Prostate gland (tissue), 2 donors: ENCODE measurements around the gene DHH. TPM values are rescaled to one million over a fixed set of nuclear protein-coding genes. Genes with fewer than 3 reads are reported as not detected.
A peak's percentile ranks its signal among the peaks of the same experiment; 100 is the strongest.

Source experiments
- DNase-seq: peaks from one replicate; pipeline ENCODE4 v3.0.0-alpha.2; 2019; ENCODE audit warnings: low spot score
- H3K27ac ChIP-seq, 2 donors: fragments of 200-600 bp; sonication (generic); 2 replicates each; pipeline ENCODE4 v1.5.1; 2017 to 2019
- H3K27me3 ChIP-seq: fragments of 200-600 bp; sonication (generic); replicated peaks from 2 replicates; pipeline ENCODE4 v1.5.1; 2019; ENCODE audit not compliant: insufficient read depth
- H3K36me3 ChIP-seq, 2 donors: fragments of 200-600 bp; sonication (generic); 1 replicate in 1 of 2; 2 replicates in 1 of 2; pipeline versions ENCODE4 v1.5.1 to v1.8.1; 2017 to 2019
- H3K4me1 ChIP-seq: fragments of 200-600 bp; sonication (generic); replicated peaks from 2 replicates; pipeline ENCODE4 v1.5.1; 2019
- H3K4me3 ChIP-seq, 2 donors: fragments of 200-600 bp; sonication (generic); 2 replicates each; pipeline ENCODE4 v1.5.1; 2017 to 2019
- H3K9me3 ChIP-seq: fragments of 200-600 bp; sonication (generic); 2 replicates; pipeline ENCODE4 v1.5.1; 2017
- CTCF ChIP-seq, 4 experiments: fragments of 200-600 bp in 2 of 4; fragments of 450-650 bp in 2 of 4; sonication (generic) in 2 of 4; IDR thresholded peaks; 1 replicate in 3 of 4; 2 replicates in 1 of 4; pipeline ENCODE4 v1.5.1; 2016 to 2019; ENCODE audit warnings: antibody characterized with exemption in 4 of 4, mild to moderate bottlenecking in 2 of 4, moderate library complexity in 2 of 4
- POLR2A ChIP-seq: fragments of 450-650 bp; IDR thresholded peaks from one replicate; pipeline ENCODE4 v1.6.1; 2016; ENCODE audit warnings: antibody characterized with exemption, mild to moderate bottlenecking
- POLR2AphosphoS5 ChIP-seq: sonication (generic); formaldehyde crosslinking; IDR thresholded peaks from one replicate; pipeline ENCODE4 v1.6.1; 2017; ENCODE audit warnings: antibody characterized with exemption
- WGBS: methylation state at CpG from one replicate; pipeline ENCODE4 v1.1.5; 2018; 5-methylcytosine and 5-hydroxymethylcytosine counted together
- intact Hi-C: fragments of 100-400 bp; cut with DNase I; formaldehyde crosslinking; loops from one replicate; pipeline ENCODE4 v1.14.2; 2022
- total RNA-seq, 2 donors: library from RNA; depleted of rRNA; stranded (reverse); fragments of >200 nt; gene quantifications; one replicate each; pipeline ENCODE4 v1.1.0, GENCODE V29; 2016

Gene DHH
- total RNA-seq, 2 donors from 2014 or later = 0.18 to 114 TPM

DNA sequence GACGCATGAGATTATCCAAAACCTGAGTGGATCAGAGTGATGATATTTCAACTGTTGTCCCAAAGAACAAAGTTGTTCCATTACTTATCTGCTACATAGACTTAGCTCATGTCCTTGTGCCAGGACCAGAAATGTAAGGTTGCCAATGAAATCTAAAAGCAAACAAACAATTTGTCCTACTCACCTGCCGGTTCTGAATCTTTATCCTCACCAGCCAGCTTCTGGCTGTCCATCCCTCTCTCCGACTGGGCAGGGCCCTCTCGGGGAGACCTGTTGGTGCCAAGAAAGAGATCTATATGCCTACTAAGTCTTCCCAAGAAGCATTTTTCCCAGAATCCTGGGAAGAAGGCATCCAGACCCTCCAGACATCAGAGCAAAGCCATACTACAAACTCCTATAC lies 39.5 kb downstream of the DHH start:
- peaks cover 28 to 38% of the 10 kb centered on the region in 2 donors for H3K36me3 ChIP-seq
- no peaks in the 10 kb centered on the region for H3K9me3 ChIP-seq
- H3K4me1 ChIP-seq = peaks cover 29% of the 10 kb centered on the region
- H3K4me3 ChIP-seq = no peak overlapping the region
- H3K27me3 ChIP-seq = no peaks in the 10 kb centered on the region
- no peak for DNase-seq
- 47% methylated on average over 4 of the region's 4 CpGs for WGBS
- intact Hi-C loops = no loop called here
- TF ChIP-seq POLR2A (no peak), POLR2AphosphoS5 (peak; percentile 63)
- peak overlapping the region in 1 of 2 donors; percentile 51 for H3K27ac ChIP-seq

DNA sequence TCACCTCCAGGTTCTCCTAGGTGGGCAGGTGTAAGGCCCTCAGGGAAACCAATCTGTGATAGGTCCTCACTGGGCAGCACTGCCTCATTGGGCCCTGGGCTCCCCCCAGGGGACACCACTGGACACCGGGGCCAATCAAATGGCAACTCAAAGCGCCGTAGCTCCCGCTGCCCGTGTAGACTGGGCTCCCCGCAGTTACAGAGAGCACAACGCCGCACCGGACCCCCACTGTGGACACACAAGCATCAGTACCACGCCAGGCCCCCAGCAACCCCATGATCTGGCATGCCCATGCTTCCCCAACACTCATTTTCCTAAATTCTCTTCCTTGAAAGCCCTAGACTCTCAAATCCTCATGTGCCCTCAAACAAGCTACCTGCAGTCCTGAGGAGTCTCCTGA lies 40.1 kb downstream of the DHH start:
- Histone ChIP-seq H3K4me3 (no peak overlapping the region), H3K4me1 (peaks cover 29% of the 10 kb centered on the region), H3K36me3 (peaks cover 34 to 38% of the 10 kb centered on the region in 2 donors), H3K27me3 (no peaks in the 10 kb centered on the region), H3K9me3 (no peaks in the 10 kb centered on the region), H3K27ac (peak overlapping the region in 1 of 2 donors; percentile 51)
- no peak for TF ChIP-seq POLR2AphosphoS5
- no peak for TF ChIP-seq POLR2A
- no peak for TF ChIP-seq CTCF (IDR thresholded peaks at IDR 0.05)
- WGBS = 94% methylated on average over 10 of the region's 10 CpGs
- intact Hi-C loops = no loop called here
- DNase-seq = no peak

- DNase-seq = no peak
- intact Hi-C loops = no loop called here
Measured at GRCh38 chr12:49054096-49054495, 40.5 kb downstream of the DHH start.

GRCh38 chr12:49052451-49053208 lies 42.0 kb downstream of the DHH start:
- Histone ChIP-seq H3K4me3 (no peak overlapping the region), H3K9me3 (no peaks in the 10 kb centered on the region), H3K27ac (no peak overlapping the region), H3K27me3 (no peaks in the 10 kb centered on the region), H3K4me1 (peaks cover 29% of the 10 kb centered on the region), H3K36me3 (peaks cover 42 to 51% of the 10 kb centered on the region in 2 donors)
- intact Hi-C loops = no loop called here
- no peak for DNase-seq
- 86% methylated on average over 16 of the region's 16 CpGs for WGBS
- no peak for TF ChIP-seq CTCF (IDR thresholded peaks at IDR 0.05)
- no peak for TF ChIP-seq POLR2A
- no peak for TF ChIP-seq POLR2AphosphoS5

More at GRCh38 chr12:49054096-49054495, 40.5 kb downstream of the DHH start:
- peaks cover 29% of the 10 kb centered on the region for H3K4me1 ChIP-seq
- no peaks in the 10 kb centered on the region for H3K27me3 ChIP-seq
- no peak for TF ChIP-seq POLR2A
- TF ChIP-seq POLR2AphosphoS5 = no peak
- TF ChIP-seq CTCF (IDR thresholded peaks at IDR 0.05) = no peak
- H3K36me3 ChIP-seq = peaks cover 36 to 39% of the 10 kb centered on the region in 2 donors
- no peaks in the 10 kb centered on the region for H3K9me3 ChIP-seq
- H3K4me3 ChIP-seq = no peak overlapping the region
- WGBS = 95% methylated on average over 5 of the region's 5 CpGs
- peak overlapping the region in 1 of 2 donors; percentile 51 for H3K27ac ChIP-seq

GRCh38 chr12:49051777-49052438 lies 42.7 kb downstream of the DHH start:
- Histone ChIP-seq H3K36me3 (peaks cover 42 to 51% of the 10 kb centered on the region in 2 donors), H3K27ac (no peak overlapping the region), H3K9me3 (no peaks in the 10 kb centered on the region), H3K27me3 (no peaks in the 10 kb centered on the region), H3K4me1 (peaks cover 22% of the 10 kb centered on the region), H3K4me3 (no peak overlapping the region)
- DNase-seq = no peak
- WGBS = 86% methylated on average over 20 of the region's 20 CpGs
- TF ChIP-seq POLR2A (no peak), CTCF (IDR thresholded peaks at IDR 0.05) (no peak), POLR2AphosphoS5 (no peak)
- intact Hi-C loops = no loop called here
